MM.1S (cell line): ENCODE measurements around the gene KRT40.

Experiments used
- CTCF ChIP-seq: fragments of 300-600 bp; sonication (generic); IDR thresholded peaks from 2 replicates; pipeline ENCODE4 v1.5.1; 2016; ENCODE audit warnings: antibody characterized with exemption, low read length, mixed read lengths
- EZH2 ChIP-seq: fragments of 300-600 bp; sonication (generic); optimal IDR thresholded peaks from 2 replicates; pipeline ENCODE3; 2017; ENCODE audit warnings: low read depth, mild to moderate bottlenecking, antibody characterized with exemption, low read length, mixed read lengths

- no peak for TF ChIP-seq CTCF
- no peak for TF ChIP-seq EZH2
Measured at GRCh38 chr17:40947929-40948328, 36.2 kb downstream of the KRT40 start.
